WTC11 (cell line): Measurements from ENCODE around the gene SLC35D1. TPM values are rescaled to one million over a fixed set of nuclear protein-coding genes. Genes with fewer than 3 reads are reported as not detected.

ENCODE experiments used
- ATAC-seq: fragments of 200-7000 bp; cut with Tn5 transposase; 2 replicates; pipeline ENCODE4 v1.10.0; 2021; ENCODE audit warnings: mild to moderate bottlenecking, moderate library complexity
- CTCF ChIA-PET: fragments of 300-600 bp; sonication (Branson Sonifier 250); formaldehyde crosslinking; loops from one replicate; lab custom pipeline; 2021; ENCODE audit warnings: antibody characterized with exemption; lab: Charles Lee
- POLR2A ChIA-PET: fragments of 350-600 bp; sonication (Branson Sonifier 250); formaldehyde crosslinking; loops from one replicate; lab custom pipeline; 2021; ENCODE audit warnings: antibody characterized with exemption; lab: Charles Lee
- DNase-seq: peaks from one replicate; pipeline ENCODE4 v3.0.0; 2021; ENCODE audit warnings: low spot score
- H3K27ac Mint-ChIP-seq: 2 replicates; pipeline ENCODE4 v1.8.0; 2021; ENCODE audit warnings: mixed read lengths
- H3K27me3 Mint-ChIP-seq: 2 replicates; pipeline ENCODE4 v1.8.0; 2021; ENCODE audit warnings: low read depth, mild to moderate bottlenecking, moderate library complexity, mixed read lengths
- H3K36me3 Mint-ChIP-seq: 2 replicates; pipeline ENCODE4 v1.8.0; 2021; ENCODE audit warnings: mixed read lengths
- H3K4me1 Mint-ChIP-seq: 2 replicates; pipeline ENCODE4 v1.8.0; 2022; ENCODE audit warnings: mixed read lengths
- H3K4me3 Mint-ChIP-seq: 2 replicates; pipeline ENCODE4 v1.8.0; 2021; ENCODE audit warnings: mild to moderate bottlenecking, moderate library complexity, mixed read lengths
- H3K9me3 Mint-ChIP-seq: 2 replicates; pipeline ENCODE4 v1.8.0; 2021; ENCODE audit warnings: mixed read lengths
- ATF2 ChIP-seq: sonication (generic); formaldehyde crosslinking; IDR thresholded peaks from 2 replicates; pipeline ENCODE4 v1.8.1; 2022; ENCODE audit warnings: low read depth, missing genetic modification reagents, borderline replicate concordance
- CBFB ChIP-seq: sonication (generic); formaldehyde crosslinking; IDR thresholded peaks from 2 replicates; pipeline ENCODE4 v1.8.1; 2022; ENCODE audit warnings: mild to moderate bottlenecking, low read depth, missing genetic modification reagents
- CTCF ChIP-seq: fragments of 200-600 bp; IDR thresholded peaks from 2 replicates; pipeline ENCODE4 v1.8.0; 2022; ENCODE audit warnings: antibody characterized with exemption
- EMX1 ChIP-seq: fragments of 250-450 bp; sonication (Bioruptor Pico); IDR thresholded peaks from 2 replicates; pipeline ENCODE4 v1.8.0; 2021; ENCODE audit warnings: mild to moderate bottlenecking
- ETV6 ChIP-seq: sonication (generic); formaldehyde crosslinking; IDR thresholded peaks from 2 replicates; pipeline ENCODE4 v1.8.1; 2022; ENCODE audit warnings: mild to moderate bottlenecking, missing genetic modification reagents
- GABPB1 ChIP-seq: sonication (generic); formaldehyde crosslinking; IDR thresholded peaks from 2 replicates; pipeline ENCODE4 v1.8.1; 2023; ENCODE audit warnings: mild to moderate bottlenecking, missing genetic modification reagents
- JUN ChIP-seq: sonication (generic); formaldehyde crosslinking; IDR thresholded peaks from 2 replicates; pipeline ENCODE4 v1.8.0; 2023; ENCODE audit warnings: mild to moderate bottlenecking, missing genetic modification reagents
- MYBL2 ChIP-seq: sonication (generic); formaldehyde crosslinking; IDR thresholded peaks from 2 replicates; pipeline ENCODE4 v1.8.1; 2023; ENCODE audit warnings: mild to moderate bottlenecking, moderate library complexity, missing genetic modification reagents
- SMAD4 ChIP-seq: sonication (generic); formaldehyde crosslinking; IDR thresholded peaks from 2 replicates; pipeline ENCODE4 v1.8.0; 2022; ENCODE audit warnings: mild to moderate bottlenecking, missing genetic modification reagents
- TEAD4 ChIP-seq: sonication (generic); formaldehyde crosslinking; IDR thresholded peaks from 2 replicates; pipeline ENCODE4 v1.8.0; 2022; ENCODE audit warnings: mild to moderate bottlenecking, missing genetic modification reagents
- TP53 ChIP-seq: sonication (generic); formaldehyde crosslinking; IDR thresholded peaks from 2 replicates; pipeline ENCODE4 v1.8.1; 2023; ENCODE audit warnings: mild to moderate bottlenecking, missing genetic modification reagents
- ZMAT4 ChIP-seq: fragments of 250-450 bp; sonication (Bioruptor Pico); IDR thresholded peaks from 2 replicates; pipeline ENCODE4 v1.9.0; 2021; ENCODE audit warnings: mild to moderate bottlenecking
- ZNF232 ChIP-seq: sonication (generic); formaldehyde crosslinking; IDR thresholded peaks from 2 replicates; pipeline ENCODE4 v1.8.0; 2022; ENCODE audit warnings: mild to moderate bottlenecking, missing genetic modification reagents
- ZNF396 ChIP-seq: fragments of 250-450 bp; sonication (Bioruptor Pico); IDR thresholded peaks from 2 replicates; pipeline ENCODE4 v1.8.0; 2021; ENCODE audit warnings: mild to moderate bottlenecking, moderate library complexity, borderline replicate concordance
- ZNF512 ChIP-seq: sonication (generic); formaldehyde crosslinking; IDR thresholded peaks from 2 replicates; pipeline ENCODE4 v1.8.1; 2022; ENCODE audit warnings: missing genetic modification reagents, borderline replicate concordance
- ZNF671 ChIP-seq: fragments of 250-450 bp; sonication (Bioruptor Pico); IDR thresholded peaks from 2 replicates; pipeline ENCODE4 v1.8.0; 2021; ENCODE audit warnings: mild to moderate bottlenecking
- ZSCAN18 ChIP-seq: fragments of 250-450 bp; sonication (Bioruptor Pico); IDR thresholded peaks from 2 replicates; pipeline ENCODE4 v2.1.2; 2022; ENCODE audit warnings: mild to moderate bottlenecking, moderate library complexity
- total RNA-seq: library from RNA; stranded (reverse); gene quantifications from 3 replicates; pipeline ENCODE4 v1.2.3, GENCODE V29; 2021

The SLC35D1 gene
- total RNA-seq, 1 experiment from 2014 or later = 2.4 TPM

GRCh38 chr1:66996018-66996682, 57.8 kb downstream of the SLC35D1 start:
- DNase-seq (peak; percentile 63), ATAC-seq (peak; percentile 77)
- Mint-ChIP-seq H3K27ac (no peak overlapping the region), H3K27me3 (no peaks in the 10 kb centered on the region), H3K4me3 (no peak overlapping the region), H3K36me3 (no peaks in the 10 kb centered on the region), H3K9me3 (no peaks in the 10 kb centered on the region), H3K4me1 (no peaks in the 10 kb centered on the region)
- ChIA-PET POLR2A (interaction anchor here (0.7 to 1.2 kb wide), 3 partner anchors 57 to 153 kb away, joined by 3 to 4 read pairs (median 3); no protein-coding TSS in a partner anchor), CTCF (interaction anchor here (0.5 to 3.8 kb wide), 28 partner anchors 10 to 689 kb away, joined by 3 to 96 read pairs (median 4); partner anchors contain the start of genes C1orf141, GADD45A and SLC35D1)
- TF ChIP-seq MYBL2 (CRISPR knock-in tag) (no peak), JUN (CRISPR knock-in tag) (no peak), CTCF (0 out of 2 replicates have a peak, but pooled peaks have one; percentile 42)
- TF ChIP-seq, all 79 proteins: peak for 1

- Mint-ChIP-seq H3K4me3 (no peak overlapping the region), H3K4me1 (no peaks in the 10 kb centered on the region), H3K27me3 (no peaks in the 10 kb centered on the region), H3K27ac (no peak overlapping the region), H3K36me3 (peaks cover 4% of the 10 kb centered on the region; the same call in 1 of the 2 replicates), H3K9me3 (no peaks in the 10 kb centered on the region)
- ChIA-PET POLR2A (no interaction called here), CTCF (interaction anchor here (1.3 to 1.7 kb wide), 4 partner anchors 134 to 507 kb away, joined by 3 to 12 read pairs (median 6); no protein-coding TSS in a partner anchor)
- no peak for ATAC-seq
- TF ChIP-seq EMX1 (CRISPR knock-in tag) = no peak
- no peak for TF ChIP-seq GABPB1 (CRISPR knock-in tag)
- no peak for TF ChIP-seq ZMAT4 (CRISPR knock-in tag)
- no peak for TF ChIP-seq ATF2 (CRISPR knock-in tag)
- TF ChIP-seq SMAD4 (CRISPR knock-in tag) = no peak
- TF ChIP-seq ZSCAN18 (CRISPR knock-in tag) = no peak
- no peak for TF ChIP-seq CBFB (CRISPR knock-in tag)
- TF ChIP-seq TP53 (CRISPR knock-in tag) = no peak
- TF ChIP-seq ZNF396 (CRISPR knock-in tag) = no peak
- no peak for TF ChIP-seq ZNF671 (CRISPR knock-in tag)
- TF ChIP-seq ETV6 = no peak
- DNase-seq = no peak
Observed at GRCh38 chr1:66993076-66993475, 60.9 kb downstream of the SLC35D1 start.

GRCh38 chr1:66985835-66986234, 68.1 kb downstream of the SLC35D1 start:
- Mint-ChIP-seq H3K27ac (no peak overlapping the region), H3K36me3 (peaks cover 31% of the 10 kb centered on the region), H3K27me3 (no peaks in the 10 kb centered on the region), H3K9me3 (no peaks in the 10 kb centered on the region), H3K4me3 (no peak overlapping the region), H3K4me1 (no peaks in the 10 kb centered on the region)
- no peak for TF ChIP-seq ZNF512 (CRISPR knock-in tag)
- TF ChIP-seq TEAD4 (CRISPR knock-in tag) = no peak
- no peak for TF ChIP-seq ZNF232 (CRISPR knock-in tag)
- no peak for TF ChIP-seq ZMAT4 (CRISPR knock-in tag)
- no peak for ATAC-seq
- POLR2A ChIA-PET = no interaction called here
- DNase-seq = no peak
- CTCF ChIA-PET = interaction anchor here (1.1 to 1.3 kb wide), 2 partner anchors 10 to 164 kb away, joined by 3 read pairs; no protein-coding TSS in a partner anchor
